ENCODE results near the gene KLRC3.
"Not testable (repeated sequence)": the region's sequence is repeated elsewhere in the genome, so short reads cannot be mapped to it uniquely, and the experiment has no call there.

The KLRC3 gene

DNA sequence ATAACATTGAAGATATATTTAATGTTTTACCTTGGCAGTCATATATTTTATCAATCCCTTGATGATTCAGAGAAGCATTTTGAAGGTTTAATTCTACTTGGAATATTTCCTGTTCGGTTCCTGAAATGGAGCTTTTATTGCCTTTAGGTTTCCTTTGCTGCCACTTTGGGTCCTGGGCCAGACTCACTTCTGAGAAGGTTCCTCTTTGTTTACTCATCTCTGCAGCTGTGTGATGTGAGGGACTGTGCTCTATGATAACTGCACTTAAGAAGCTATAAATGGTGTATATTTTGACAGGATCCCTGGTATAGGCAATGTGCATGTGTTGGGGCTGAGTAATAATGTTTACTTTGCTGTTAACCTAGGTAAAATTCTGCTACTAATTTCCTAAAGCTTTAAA lies at the start of gene KLRC3:
Gene KLRC3 (minus strand): TSS at position 262 of the 400 bp plus-strand sequence. CDS start 45 bp downstream, at position 217.
- not testable (repeated sequence) for DNase-seq (ENCODE audit: low spot score)

- DNase-seq (ENCODE audit: low spot score), result no peak
These were observed 49.3 kb upstream of the KLRC3 start for GRCh38 chr12:10469701-10470100.

GRCh38 chr12:10466311-10466710 lies 45.9 kb upstream of the KLRC3 start:
- DNase-seq (ENCODE audit: low spot score), result no peak

- DNase-seq (ENCODE audit: low spot score), result no peak
These were observed 37.4 kb upstream of the KLRC3 start for GRCh38 chr12:10457760-10458159.

DNA sequence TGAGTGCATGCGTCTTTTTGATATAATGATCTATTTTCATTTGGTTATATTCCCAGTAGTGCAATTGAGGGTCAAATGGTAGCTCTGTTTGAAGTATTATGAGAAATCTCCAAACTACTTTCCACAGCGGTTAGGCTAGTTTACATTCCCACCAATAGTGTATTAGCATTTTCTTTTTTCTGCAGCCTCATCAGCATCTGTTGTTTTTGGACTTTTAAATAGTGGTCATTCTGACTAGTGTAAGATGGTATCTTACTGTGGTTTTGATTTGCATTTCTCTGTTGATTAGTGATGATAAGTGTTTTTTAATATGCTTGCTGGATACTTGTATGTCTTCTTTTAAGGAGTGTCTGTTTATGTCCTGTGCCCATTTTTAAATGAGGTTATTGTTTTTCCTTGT lies 36.5 kb upstream of the KLRC3 start:
- DNase-seq (ENCODE audit: low spot score), result no peak

DNA sequence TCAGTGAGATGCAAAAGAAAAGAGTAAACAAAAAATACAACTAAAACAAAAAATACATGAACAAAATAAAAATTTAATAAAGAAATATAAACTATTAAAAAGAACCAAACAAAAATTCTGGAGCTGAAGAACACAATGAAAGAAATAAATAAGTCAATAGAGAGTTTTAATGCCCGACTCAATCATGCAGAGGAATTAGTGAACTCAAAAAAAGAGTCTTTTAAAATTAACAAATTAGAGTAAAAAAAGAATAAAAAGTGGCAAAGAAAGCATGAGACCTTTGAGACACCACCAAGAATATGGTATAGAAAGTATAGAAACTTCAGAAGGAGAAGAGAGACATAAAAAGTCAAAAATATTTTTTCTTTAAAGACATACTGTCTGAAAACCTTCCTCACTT lies 35.4 kb upstream of the KLRC3 start:
- DNase-seq (ENCODE audit: low spot score), result no peak

GRCh38 chr12:10454531-10454930 lies 34.1 kb upstream of the KLRC3 start:
- no peak for DNase-seq (ENCODE audit: low spot score)

GRCh38 chr12:10453156-10453555 lies 32.8 kb upstream of the KLRC3 start, which contains the start of gene KLRC1:
Gene KLRC1, minus strand, starts transcription at chr12:10453377. Its CDS starts 2,221 bp downstream, at chr12:10451156.
- no peak for DNase-seq (ENCODE audit: low spot score)

GRCh38 chr12:10448236-10448635 lies 27.8 kb upstream of the KLRC3 start:
- no peak for DNase-seq (ENCODE audit: low spot score)

DNA sequence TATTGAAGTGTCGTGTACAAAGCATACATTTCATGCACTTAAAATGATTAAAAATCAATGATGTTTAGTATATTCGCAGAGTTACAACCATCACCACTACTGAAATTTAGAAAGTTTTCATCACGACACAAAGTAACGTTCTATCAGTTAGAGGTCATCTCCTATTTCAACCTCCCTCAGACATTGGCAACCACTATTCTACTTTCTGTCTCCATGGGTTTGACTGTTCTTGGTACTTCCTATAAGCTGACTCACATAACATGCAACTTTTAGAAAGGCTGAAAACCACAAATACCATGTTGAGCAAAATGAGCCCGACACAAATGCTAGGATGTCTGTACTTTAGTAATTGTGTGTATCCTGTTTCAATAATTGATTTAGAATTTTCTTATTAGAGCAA lies 25.7 kb upstream of the KLRC3 start:
- DNase-seq (ENCODE audit: low spot score), result not testable (repeated sequence)

GRCh38 chr12:10441144-10441543 lies 20.7 kb upstream of the KLRC3 start:
- not testable (repeated sequence) for DNase-seq (ENCODE audit: low spot score)

GRCh38 chr12:10439608-10440274 lies 19.3 kb upstream of the KLRC3 start:
- DNase-seq (ENCODE audit: low spot score), result not testable (repeated sequence)

DNA sequence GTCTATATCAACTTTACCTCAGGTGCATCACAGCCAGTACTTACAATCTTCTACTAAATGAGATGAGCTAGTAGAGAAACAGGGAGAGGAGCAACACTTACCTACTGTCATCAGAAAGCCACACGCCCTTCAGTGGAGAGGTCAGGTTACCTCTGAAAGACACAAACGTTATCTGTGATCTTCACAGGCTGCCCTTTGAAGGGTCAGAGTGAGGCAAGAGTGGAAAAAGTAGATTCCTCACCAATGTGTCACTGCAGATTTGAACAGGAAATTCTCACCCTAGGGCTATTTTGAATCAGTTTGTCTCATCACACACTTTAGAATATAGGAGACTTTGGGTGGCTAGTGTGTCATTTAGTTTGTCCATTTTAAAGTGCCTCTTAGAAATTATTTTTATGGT lies 17.2 kb upstream of the KLRC3 start:
- not testable (repeated sequence) for DNase-seq (ENCODE audit: low spot score)

- DNase-seq (ENCODE audit: low spot score), result not testable (repeated sequence)
These were observed 15.4 kb upstream of the KLRC3 start, which contains the start of gene KLRC2 for GRCh38 chr12:10435816-10436215. Gene KLRC2, minus strand, starts transcription at chr12:10436010. Its CDS starts 24 bp downstream, at chr12:10435986.

- DNase-seq (ENCODE audit: low spot score), result not testable (repeated sequence)
These were observed 10.2 kb upstream of the KLRC3 start for GRCh38 chr12:10430623-10431022.

DNA sequence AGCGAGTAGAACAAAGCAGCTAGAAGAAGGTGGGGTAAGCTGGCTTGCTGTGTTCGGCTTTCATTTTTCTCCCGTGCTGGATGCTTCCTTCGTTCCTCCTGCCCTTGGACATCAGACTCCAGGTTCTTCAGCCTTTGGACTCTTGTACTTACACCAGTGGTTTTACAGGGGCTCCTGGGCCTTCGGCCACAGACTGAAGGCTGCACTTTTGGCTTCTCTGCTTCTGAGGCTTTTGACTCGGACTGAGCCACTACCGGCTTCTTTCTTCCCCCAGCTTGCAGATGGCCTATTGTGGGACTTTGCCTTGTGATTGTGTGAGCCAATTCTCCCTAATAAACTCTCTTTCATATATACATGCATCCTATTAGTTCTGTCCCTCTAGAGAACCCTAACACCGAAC lies 5.5 kb upstream of the KLRC3 start:
- DNase-seq (ENCODE audit: low spot score), result not testable (repeated sequence)

DNA sequence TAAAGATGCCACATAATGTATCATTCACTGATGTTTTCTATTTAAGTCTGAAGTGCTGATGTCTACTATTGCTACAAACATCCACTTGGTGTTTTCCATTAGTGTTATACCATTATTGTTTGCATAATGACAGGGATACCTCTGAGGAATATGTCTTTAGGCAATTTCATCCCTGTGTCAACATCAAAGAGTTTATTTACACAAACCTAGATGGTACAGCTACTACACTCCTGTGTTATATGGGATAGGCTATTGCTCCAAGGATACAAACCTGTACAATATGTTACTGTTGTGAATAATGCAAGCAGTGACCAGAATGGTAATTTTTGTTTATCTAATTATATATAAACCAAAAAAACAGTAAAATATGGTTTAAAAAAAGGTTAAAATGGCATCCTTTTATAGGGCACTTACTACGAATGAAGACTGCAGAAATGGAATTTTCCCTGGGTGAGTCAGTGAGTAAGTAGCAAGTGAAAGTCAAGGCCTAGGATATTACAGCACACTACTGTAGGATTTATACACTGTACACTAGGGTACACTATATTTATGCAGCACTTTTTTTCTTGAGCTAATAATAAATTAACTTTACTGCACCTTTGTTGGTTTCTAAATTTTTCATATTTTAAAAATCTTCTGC lies 4.0 kb upstream of the KLRC3 start:
- not testable (repeated sequence) for DNase-seq (ENCODE audit: low spot score)

GRCh38 chr12:10422159-10422558 lies 1.8 kb upstream of the KLRC3 start:
- DNase-seq (ENCODE audit: low spot score), result not testable (repeated sequence)

DNA sequence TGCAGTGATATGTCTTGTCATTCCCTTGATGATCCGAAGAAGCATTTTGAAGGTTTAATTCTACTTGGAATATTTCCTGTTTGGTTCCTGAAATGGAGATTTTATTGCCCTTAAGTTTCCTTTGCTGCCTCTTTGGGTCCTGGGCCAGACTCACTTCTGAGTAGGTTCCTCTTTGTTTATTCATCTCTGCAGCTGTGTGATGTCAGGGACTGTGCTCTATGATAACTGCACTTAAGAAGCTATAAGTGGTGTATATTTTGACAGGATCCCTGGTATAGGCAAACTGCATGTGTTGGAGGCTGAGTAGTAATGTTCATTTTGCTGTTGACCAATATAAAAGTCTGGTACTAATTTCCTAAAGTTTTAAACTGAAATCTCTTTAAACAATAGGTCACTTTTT lies 11.0 kb downstream of the KLRC3 start, which contains the start of gene KLRC4:
Gene KLRC4 (minus strand): TSS at position 366 of the 400 bp plus-strand sequence. CDS start 182 bp downstream, at position 184.
- DNase-seq (ENCODE audit: low spot score), result no peak

- no peak for DNase-seq (ENCODE audit: low spot score)
These were observed 11.6 kb downstream of the KLRC3 start for GRCh38 chr12:10408842-10409241.

GRCh38 chr12:10406725-10407124 lies 13.7 kb downstream of the KLRC3 start:
- DNase-seq (ENCODE audit: low spot score), result no peak

GRCh38 chr12:10405294-10405693 lies 15.1 kb downstream of the KLRC3 start:
- DNase-seq (ENCODE audit: low spot score), result no peak

- DNase-seq (ENCODE audit: low spot score), result no peak
These were observed 15.6 kb downstream of the KLRC3 start for GRCh38 chr12:10404798-10405197.

Data from HuH-7.5 (cell line).